GM21515 (cell line): Measurements from ENCODE around the gene BRCA2.

Experiments
- ATAC-seq: cut with Tn5 transposase; IDR thresholded peaks from one replicate; pipeline ENCODE4 v1.9.1; 2021; ENCODE audit not compliant: unreplicated experiment

The BRCA2 gene, protein sequence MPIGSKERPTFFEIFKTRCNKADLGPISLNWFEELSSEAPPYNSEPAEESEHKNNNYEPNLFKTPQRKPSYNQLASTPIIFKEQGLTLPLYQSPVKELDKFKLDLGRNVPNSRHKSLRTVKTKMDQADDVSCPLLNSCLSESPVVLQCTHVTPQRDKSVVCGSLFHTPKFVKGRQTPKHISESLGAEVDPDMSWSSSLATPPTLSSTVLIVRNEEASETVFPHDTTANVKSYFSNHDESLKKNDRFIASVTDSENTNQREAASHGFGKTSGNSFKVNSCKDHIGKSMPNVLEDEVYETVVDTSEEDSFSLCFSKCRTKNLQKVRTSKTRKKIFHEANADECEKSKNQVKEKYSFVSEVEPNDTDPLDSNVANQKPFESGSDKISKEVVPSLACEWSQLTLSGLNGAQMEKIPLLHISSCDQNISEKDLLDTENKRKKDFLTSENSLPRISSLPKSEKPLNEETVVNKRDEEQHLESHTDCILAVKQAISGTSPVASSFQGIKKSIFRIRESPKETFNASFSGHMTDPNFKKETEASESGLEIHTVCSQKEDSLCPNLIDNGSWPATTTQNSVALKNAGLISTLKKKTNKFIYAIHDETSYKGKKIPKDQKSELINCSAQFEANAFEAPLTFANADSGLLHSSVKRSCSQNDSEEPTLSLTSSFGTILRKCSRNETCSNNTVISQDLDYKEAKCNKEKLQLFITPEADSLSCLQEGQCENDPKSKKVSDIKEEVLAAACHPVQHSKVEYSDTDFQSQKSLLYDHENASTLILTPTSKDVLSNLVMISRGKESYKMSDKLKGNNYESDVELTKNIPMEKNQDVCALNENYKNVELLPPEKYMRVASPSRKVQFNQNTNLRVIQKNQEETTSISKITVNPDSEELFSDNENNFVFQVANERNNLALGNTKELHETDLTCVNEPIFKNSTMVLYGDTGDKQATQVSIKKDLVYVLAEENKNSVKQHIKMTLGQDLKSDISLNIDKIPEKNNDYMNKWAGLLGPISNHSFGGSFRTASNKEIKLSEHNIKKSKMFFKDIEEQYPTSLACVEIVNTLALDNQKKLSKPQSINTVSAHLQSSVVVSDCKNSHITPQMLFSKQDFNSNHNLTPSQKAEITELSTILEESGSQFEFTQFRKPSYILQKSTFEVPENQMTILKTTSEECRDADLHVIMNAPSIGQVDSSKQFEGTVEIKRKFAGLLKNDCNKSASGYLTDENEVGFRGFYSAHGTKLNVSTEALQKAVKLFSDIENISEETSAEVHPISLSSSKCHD (N-terminal part only)

GRCh38 chr13:32315238-32316027 is at the start of gene BRCA2, which contains the start of gene ZAR1L:
Gene BRCA2, plus strand, starts transcription at chr13:32315508. Its CDS starts 953 bp downstream, at chr13:32316461.
Gene ZAR1L, minus strand, starts transcription at chr13:32315363. Its CDS starts 3,438 bp downstream, at chr13:32311925.
- ATAC-seq = peak; percentile 96

- no peak for ATAC-seq
Measured at GRCh38 chr13:32265726-32266125, 49.6 kb upstream of the BRCA2 start.

DNA sequence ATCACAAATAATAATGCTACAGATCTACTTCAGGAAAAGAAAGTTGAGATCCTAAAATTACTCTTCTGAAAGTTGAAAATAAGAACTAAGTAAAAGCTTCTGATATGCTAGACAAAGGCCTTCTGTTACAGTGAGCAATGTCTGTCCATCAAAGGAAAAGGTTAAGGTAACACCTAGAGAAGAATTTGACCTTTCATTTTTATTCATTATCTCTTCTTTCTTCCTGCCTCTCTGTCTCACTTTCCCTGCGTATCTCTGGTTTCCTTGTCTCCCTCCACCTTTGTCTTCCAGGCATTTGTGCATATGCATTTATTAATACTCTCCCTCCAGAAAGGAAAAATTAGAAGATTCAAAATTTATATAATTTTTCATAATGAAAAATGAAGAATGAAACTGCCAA is 49.2 kb upstream of the BRCA2 start:
- no peak for ATAC-seq

DNA sequence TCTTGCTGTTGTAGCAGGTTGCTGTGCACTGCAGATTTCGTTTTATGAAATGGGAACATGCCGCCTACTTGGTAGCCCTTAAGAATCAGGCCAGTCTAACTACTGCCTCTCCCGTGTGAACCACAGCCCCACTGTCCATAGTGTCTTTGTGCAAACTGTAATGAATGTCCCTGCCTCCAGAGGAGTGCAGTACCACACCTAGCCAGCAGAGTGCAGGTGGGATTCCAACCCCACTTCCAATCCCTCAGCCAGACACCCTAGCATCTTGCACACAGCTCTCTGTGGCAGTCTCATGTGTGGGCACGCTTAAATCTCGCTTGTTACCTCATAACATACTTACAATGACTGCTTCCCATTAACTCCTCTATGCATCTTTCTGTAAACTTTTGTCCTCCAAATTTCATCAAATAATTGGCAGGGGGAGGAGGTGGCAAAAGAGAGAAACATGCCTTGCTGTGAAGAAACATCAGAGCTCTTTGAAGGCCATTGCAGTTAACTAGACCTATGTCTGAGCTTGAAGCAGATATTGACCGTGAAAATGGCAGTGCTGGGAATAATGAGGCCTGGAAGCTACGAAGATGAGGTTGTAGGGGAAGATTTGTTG is 47.4 kb upstream of the BRCA2 start:
- ATAC-seq = peak; percentile 84

- ATAC-seq = no peak
Measured at GRCh38 chr13:32272021-32272683, 43.2 kb upstream of the BRCA2 start.

GRCh38 chr13:32277839-32278238 is 37.5 kb upstream of the BRCA2 start:
- no peak for ATAC-seq

DNA sequence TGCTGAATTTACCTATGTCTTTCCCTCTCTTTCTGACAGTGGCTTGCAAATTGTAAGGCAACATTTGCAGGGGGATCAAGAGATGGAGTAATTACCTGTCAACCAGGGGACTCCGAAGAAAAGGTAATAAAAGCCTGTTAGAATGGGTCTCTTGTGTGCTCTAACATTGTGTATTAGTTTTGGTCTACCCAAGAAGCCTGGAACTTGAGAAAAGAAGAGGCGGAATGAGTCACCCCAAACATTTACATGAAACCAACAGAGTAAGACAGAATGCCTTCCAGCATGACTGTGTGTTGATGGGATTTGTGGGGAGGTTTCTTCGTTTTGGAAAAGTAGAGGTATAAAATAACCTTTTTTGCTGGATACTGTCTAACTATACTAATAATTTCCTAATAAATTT is 36.9 kb upstream of the BRCA2 start:
- ATAC-seq = no peak

GRCh38 chr13:32281096-32281495 is 34.2 kb upstream of the BRCA2 start:
- ATAC-seq = no peak

DNA sequence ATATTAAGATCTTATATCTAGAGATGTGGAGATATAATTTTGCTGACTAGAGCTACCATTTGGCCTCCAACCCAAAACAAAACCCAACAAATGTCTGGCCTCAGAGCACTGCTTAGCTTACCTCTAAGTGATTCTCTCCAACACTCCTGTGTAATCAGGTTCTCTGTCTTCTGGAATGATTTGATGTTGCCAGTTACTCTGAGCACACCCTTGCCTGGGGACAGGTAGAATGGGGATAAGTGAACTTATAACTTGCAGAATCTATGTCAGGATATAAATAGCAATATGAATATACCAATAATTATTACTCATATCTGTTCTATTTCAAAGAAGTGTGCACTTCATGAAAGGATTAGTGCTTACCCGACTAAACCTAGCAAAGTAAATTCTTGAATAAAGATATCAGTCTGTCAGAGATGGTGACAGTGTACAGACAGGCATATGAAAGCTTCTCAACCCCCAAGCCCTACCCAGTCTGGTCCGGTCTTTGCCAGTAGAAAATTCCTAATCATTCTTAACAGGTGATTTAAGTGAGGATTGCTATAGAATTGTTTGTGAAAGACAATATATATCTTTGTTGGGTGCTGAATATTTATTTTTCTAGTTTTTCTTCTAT is 33.1 kb upstream of the BRCA2 start:
- ATAC-seq = no peak

GRCh38 chr13:32284927-32285632 is 30.2 kb upstream of the BRCA2 start:
- ATAC-seq = no peak

- no peak for ATAC-seq
Measured at GRCh38 chr13:32285633-32285965, 29.7 kb upstream of the BRCA2 start.

GRCh38 chr13:32297206-32297605 is 18.1 kb upstream of the BRCA2 start:
- no peak for ATAC-seq

GRCh38 chr13:32298695-32299094 is 16.6 kb upstream of the BRCA2 start:
- no peak for ATAC-seq

- no peak for ATAC-seq
Measured at GRCh38 chr13:32299893-32300292, 15.4 kb upstream of the BRCA2 start.

- no peak for ATAC-seq
Measured at GRCh38 chr13:32300406-32300805, 14.9 kb upstream of the BRCA2 start.

- no peak for ATAC-seq
Measured at GRCh38 chr13:32300920-32301319, 14.4 kb upstream of the BRCA2 start.

DNA sequence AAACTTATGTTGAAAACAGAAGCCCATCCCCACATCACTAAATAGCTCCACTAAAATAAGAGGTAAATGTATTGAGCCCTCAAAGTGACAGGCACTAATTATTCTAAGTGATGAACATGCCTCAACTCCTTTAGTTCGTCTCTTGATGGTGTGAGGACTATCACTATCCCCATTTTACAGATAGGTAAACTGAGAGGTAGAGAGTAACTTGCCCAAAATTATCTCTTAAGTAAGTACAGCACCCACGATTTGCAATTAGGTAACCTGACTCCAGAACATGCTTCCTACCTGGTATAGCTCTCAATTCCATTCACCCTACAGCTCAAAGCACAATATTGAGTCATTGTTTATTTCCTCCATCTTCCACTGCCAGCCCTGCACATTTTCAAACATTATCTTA is 12.8 kb upstream of the BRCA2 start:
- no peak for ATAC-seq

DNA sequence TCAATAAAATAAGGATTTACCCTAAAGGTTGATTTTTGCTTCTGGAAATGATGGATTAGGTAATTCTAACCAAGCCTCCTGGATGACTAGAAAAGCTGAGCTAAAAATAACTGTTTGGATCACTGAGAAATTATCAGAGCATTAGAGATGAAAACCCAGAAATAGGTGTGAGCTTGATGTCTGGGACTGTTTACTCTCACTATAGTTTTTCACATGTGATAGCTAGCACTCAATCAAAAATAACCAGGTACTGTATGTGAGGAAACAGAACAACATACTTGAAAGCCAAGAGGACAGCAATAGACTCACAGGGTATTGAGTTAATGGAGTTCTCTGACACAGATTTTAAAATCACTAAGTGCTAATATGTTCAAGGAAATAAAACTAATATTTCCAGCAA is 9.7 kb upstream of the BRCA2 start:
- no peak for ATAC-seq
